Measurements from ENCODE around the gene CCNE1. TPM values are rescaled to one million over a fixed set of nuclear protein-coding genes. Genes with fewer than 3 reads are reported as not detected.

The CCNE1 gene
- total and polyA plus RNA-seq, 9 of the 15 experiments (the other 6 are each of a cell fraction or from before 2014, with no cell fraction given): 6.2 to 41.0 (median 31.6) TPM

DNA sequence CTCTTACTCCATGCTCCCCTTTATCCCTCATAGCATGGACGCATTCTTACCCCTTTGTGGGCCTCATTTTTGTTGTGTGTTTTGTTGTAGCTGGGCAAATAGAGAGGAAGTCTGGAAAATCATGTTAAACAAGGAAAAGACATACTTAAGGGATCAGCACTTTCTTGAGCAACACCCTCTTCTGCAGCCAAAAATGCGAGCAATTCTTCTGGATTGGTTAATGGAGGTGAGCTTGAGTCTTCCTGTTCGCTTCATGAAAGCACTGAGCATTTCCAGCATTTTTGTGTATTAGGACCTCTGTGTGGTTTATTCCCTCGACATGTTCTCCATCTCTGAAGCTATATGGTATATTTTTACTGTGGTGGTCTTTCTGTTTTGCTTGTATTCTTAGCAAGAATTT, 5.5 kb downstream of the CCNE1 start:
- FAIRE-seq: no peak
- H2AFZ ChIP-seq (ENCODE audit: low read depth, low read length): no peak overlapping the region
- intact Hi-C loops (cut with micrococcal nuclease): no loop called here
- DNase-seq (ENCODE audit: extremely low read depth in 1 of 4, low spot score in 3 of 4): no peak
- no peak overlapping the region for H3K27ac ChIP-seq (ENCODE audit: extremely low read depth, low read depth, low read length)
- H4K20me1 ChIP-seq (replicated peaks; ENCODE audit: control insufficient read depth, insufficient read depth, low read length): no peaks in the 10 kb centered on the region
- no peak for ATAC-seq
- no peak overlapping the region for H3K4me3 ChIP-seq
- H3K79me2 ChIP-seq (ENCODE audit: control insufficient read depth, insufficient read depth, low read length): peaks cover 3% of the 10 kb centered on the region; the same call in 1 of the 3 replicates
- H3K9ac ChIP-seq (ENCODE audit: insufficient read depth in 1 of 2, low read depth in 2 of 2, low read length in 2 of 2): no peak overlapping the region
- TF ChIP-seq EWSR1 (IDR thresholded peaks at IDR 0.05; ENCODE audit: borderline replicate concordance, low read depth, partially characterized antibody) (no peak), ZNF280A (IDR thresholded peaks at IDR 0.05; ENCODE audit: low read depth, partially characterized antibody) (no peak), POLR2H (tag; IDR thresholded peaks at IDR 0.05; ENCODE audit: low read depth) (no peak), KAT7 (CRISPR knock-in tag; IDR thresholded peaks at IDR 0.05; ENCODE audit: borderline replicate concordance) (no peak), ZFP36 (IDR thresholded peaks at IDR 0.05; ENCODE audit: low read depth, low read length, partially characterized antibody) (no peak), ASH1L (IDR thresholded peaks at IDR 0.05; ENCODE audit: borderline replicate concordance, low read depth, partially characterized antibody) (no peak), NFIC (IDR thresholded peaks at IDR 0.05) (no peak), E2F6 (IDR thresholded peaks at IDR 0.05; ENCODE audit: borderline replicate concordance in 1 of 2, extremely low read depth in 1 of 2, insufficient read depth in 1 of 2, insufficient read length in 1 of 2, low read depth in 1 of 2, low read length in 1 of 2, poor library complexity in 1 of 2, severe bottlenecking in 1 of 2) (no peak), TAF1 (IDR thresholded peaks at IDR 0.05; ENCODE audit: control insufficient read depth, extremely low read depth, insufficient read depth, low read length, severe bottlenecking) (no peak), NR2F6 (CRISPR knock-in tag; IDR thresholded peaks at IDR 0.05) (no peak), ATF4 (CRISPR knock-in tag; IDR thresholded peaks at IDR 0.05) (no peak), TEAD2 (tag; IDR thresholded peaks at IDR 0.05) (no peak), HCFC1 (IDR thresholded peaks at IDR 0.05; ENCODE audit: low read depth, low read length) (no peak), ZNF408 (CRISPR knock-in tag; IDR thresholded peaks at IDR 0.05; ENCODE audit: low read depth) (no peak)
- H3K9me1 ChIP-seq (ENCODE audit: control insufficient read depth, insufficient read depth, low read length): no peaks in the 10 kb centered on the region
- no peak overlapping the region for H3K4me2 ChIP-seq (ENCODE audit: insufficient read depth, low read length)
- peaks cover 10 to 13% of the 10 kb centered on the region in 2 experiments; a peak in 4 of 5 replicates for H3K4me1 ChIP-seq (replicated peaks in 1 of 2; ENCODE audit: control insufficient read depth in 2 of 2, insufficient read depth in 2 of 2, low read length in 2 of 2)
- H3K27me3 ChIP-seq (ENCODE audit: control insufficient read depth in 2 of 2, insufficient read depth in 2 of 2, low read length in 2 of 2): no peaks in the 10 kb centered on the region
- H3K36me3 ChIP-seq (ENCODE audit: control insufficient read depth, insufficient read depth, low read length): peaks cover 73% of the 10 kb centered on the region
- H3K9me3 ChIP-seq (replicated peaks; ENCODE audit: control insufficient read depth, insufficient read depth, low read depth, low read length): no peaks in the 10 kb centered on the region
- in situ Hi-C loops (cut with MboI): no loop called here
- CTCF ChIA-PET (ENCODE audit: low intra/inter-chr PET ratio): no interaction called here
- POLR2A ChIA-PET: interaction anchor here (1.6 kb wide), 1 partner anchor 12 kb away, joined by 4 read pairs; no protein-coding TSS in a partner anchor
- WGBS (ENCODE audit: insufficient coverage, low coverage, missing lambda C conversion rate): 85% methylated on average over 4 of the region's 4 CpGs
- BruUV-seq (replicated peaks): no TSS peak
